Measurements from ENCODE around the gene EXOC2. TPM values are rescaled to one million over a fixed set of nuclear protein-coding genes. Genes with fewer than 3 reads are reported as not detected.

Gene EXOC2
- total RNA-seq, 4 donors from 2014 or later, result 25.6 to 37.1 (median 30.8) TPM

- Histone ChIP-seq H3K4me1 (no peaks in the 10 kb centered on the region), H3K36me3 (no peaks in the 10 kb centered on the region), H3K27ac (no peak overlapping the region), H3K9me3 (no peaks in the 10 kb centered on the region), H3K4me3 (replicated peaks in 1 of 3) (no peak overlapping the region), H3K27me3 (no peaks in the 10 kb centered on the region)
- DNase-seq, result no peak
- WGBS, 2 donors, result 83 to 90% methylated on average over 12 of the region's 12 CpGs
- intact Hi-C loops (cut with DNase I), result no loop called here
- TF ChIP-seq CTCF (IDR thresholded peaks at IDR 0.05) (no peak), POLR2A (IDR thresholded peaks at IDR 0.05) (no peak)
Observed at GRCh38 chr6:438634-439170, 254.2 kb downstream of the EXOC2 start.

GRCh38 chr6:437037-437392, 255.9 kb downstream of the EXOC2 start:
- 90 to 97% methylated on average over 6 of the region's 6 CpGs for WGBS, 2 donors

GRCh38 chr6:436308-437036, 256.5 kb downstream of the EXOC2 start:
- intact Hi-C loops (cut with DNase I), result no loop called here
- Histone ChIP-seq H3K27ac (no peak overlapping the region), H3K4me1 (no peaks in the 10 kb centered on the region), H3K4me3 (replicated peaks in 1 of 3) (no peak overlapping the region), H3K36me3 (no peaks in the 10 kb centered on the region), H3K27me3 (no peaks in the 10 kb centered on the region), H3K9me3 (no peaks in the 10 kb centered on the region)
- 87 to 90% methylated on average over 23 to 25 of the region's 25 CpGs for WGBS, 2 donors
- TF ChIP-seq POLR2A (IDR thresholded peaks at IDR 0.05) (no peak), CTCF (IDR thresholded peaks at IDR 0.05) (no peak)
- DNase-seq, result no peak

More at GRCh38 chr6:437037-437392, 255.9 kb downstream of the EXOC2 start:
- Histone ChIP-seq H3K4me3 (replicated peaks in 1 of 3) (no peak overlapping the region), H3K4me1 (no peaks in the 10 kb centered on the region), H3K36me3 (no peaks in the 10 kb centered on the region), H3K27me3 (no peaks in the 10 kb centered on the region), H3K27ac (no peak overlapping the region), H3K9me3 (no peaks in the 10 kb centered on the region)
- intact Hi-C loops (cut with DNase I), result no loop called here
- TF ChIP-seq POLR2A (IDR thresholded peaks at IDR 0.05) (no peak), CTCF (IDR thresholded peaks at IDR 0.05) (no peak)
- DNase-seq, result no peak

GRCh38 chr6:435441-436307, 257.3 kb downstream of the EXOC2 start:
- H3K4me1 ChIP-seq, result no peaks in the 10 kb centered on the region
- no peak for DNase-seq
- H3K9me3 ChIP-seq, result no peaks in the 10 kb centered on the region
- 97% methylated on average over 33 to 50 of the region's 50 CpGs for WGBS, 2 donors
- intact Hi-C loops (cut with DNase I), result no loop called here
- no peak overlapping the region for H3K4me3 ChIP-seq (replicated peaks in 1 of 3)
- no peaks in the 10 kb centered on the region for H3K27me3 ChIP-seq
- no peaks in the 10 kb centered on the region for H3K36me3 ChIP-seq
- no peak for TF ChIP-seq POLR2A (IDR thresholded peaks at IDR 0.05)
- no peak for TF ChIP-seq CTCF (IDR thresholded peaks at IDR 0.05)
- H3K27ac ChIP-seq, result no peak overlapping the region

Other genes with a start within 250 kb of the EXOC2 start
- gene HUS1B, start 36.0 kb downstream of the EXOC2 start, total RNA-seq, result 1 to 10 TPM; 2.3 to 4.8 (median 4.0) TPM

All from thyroid gland (tissue), 4 donors.